Stimulated activated CD4-positive, alpha-beta T cell treated with anti-CD3 and anti-CD28 coated beads, TNF-alpha, amount 100 ng/mL, for 1 hour (primary cell): ENCODE data around the gene AADAC.
"Not testable (repeated sequence)": the region's sequence is repeated elsewhere in the genome, so short reads cannot be mapped to it uniquely, and the experiment has no call there.

Experiments used
- DNase-seq, 3 donors: peaks; one replicate each; pipeline ENCODE4 v3.0.0-alpha.2; 2020; ENCODE audit warnings: low read depth in 3 of 3, low spot score in 1 of 3

Gene AADAC

GRCh38 chr3:151813799-151814198, at the start of gene AADAC:
Gene AADAC, plus strand, starts transcription at chr3:151814116. Its CDS starts 47 bp downstream, at chr3:151814163.
- DNase-seq = no peak

GRCh38 chr3:151764699-151765098, 49.2 kb upstream of the AADAC start:
- not testable (repeated sequence) for DNase-seq

- DNase-seq = no peak
Measured at GRCh38 chr3:151765685-151766084, 48.2 kb upstream of the AADAC start.

- DNase-seq = no peak
Measured at GRCh38 chr3:151766454-151766853, 47.5 kb upstream of the AADAC start.

- DNase-seq = no peak
Measured at GRCh38 chr3:151768393-151768930, 45.5 kb upstream of the AADAC start.

GRCh38 chr3:151769175-151769574, 44.7 kb upstream of the AADAC start:
- no peak for DNase-seq

GRCh38 chr3:151770956-151771355, 43.0 kb upstream of the AADAC start:
- DNase-seq = no peak

- no peak for DNase-seq
Measured at GRCh38 chr3:151772825-151773480, 41.0 kb upstream of the AADAC start.

- no peak for DNase-seq
Measured at GRCh38 chr3:151774235-151774634, 39.7 kb upstream of the AADAC start.

GRCh38 chr3:151774910-151775309, 39.0 kb upstream of the AADAC start:
- DNase-seq = no peak

GRCh38 chr3:151775314-151776258, 38.3 kb upstream of the AADAC start:
- no peak for DNase-seq

GRCh38 chr3:151776259-151776740, 37.6 kb upstream of the AADAC start:
- DNase-seq = no peak

GRCh38 chr3:151777880-151778279, 36.0 kb upstream of the AADAC start:
- DNase-seq = no peak

GRCh38 chr3:151787626-151788025, 26.3 kb upstream of the AADAC start:
- DNase-seq = no peak

- DNase-seq = no peak
Measured at GRCh38 chr3:151788401-151788800, 25.5 kb upstream of the AADAC start.

- DNase-seq = no peak
Measured at GRCh38 chr3:151789853-151790463, 24.0 kb upstream of the AADAC start.

- DNase-seq = not testable (repeated sequence)
Measured at GRCh38 chr3:151790763-151791162, 23.2 kb upstream of the AADAC start.

- no peak for DNase-seq
Measured at GRCh38 chr3:151792411-151792810, 21.5 kb upstream of the AADAC start.

- no peak for DNase-seq
Measured at GRCh38 chr3:151793636-151794035, 20.3 kb upstream of the AADAC start.

GRCh38 chr3:151794080-151794479, 19.8 kb upstream of the AADAC start:
- DNase-seq = no peak

GRCh38 chr3:151795276-151795675, 18.6 kb upstream of the AADAC start:
- DNase-seq = no peak
